Gastrocnemius medialis (tissue), 4 donors: ENCODE measurements around the gene MAGIX. TPM values are rescaled to one million over a fixed set of nuclear protein-coding genes. Genes with fewer than 3 reads are reported as not detected.
A peak's percentile ranks its signal among the peaks of the same experiment; 100 is the strongest.

Source experiments
- ATAC-seq, 2 donors: fragments of 150-250 bp; one replicate each; pipeline ENCODE4 v1.9.1; 2016
- DNase-seq, 2 donors: peaks; one replicate each; pipeline ENCODE4 v3.0.0-alpha.2; 2019
- H3K27ac ChIP-seq, 4 donors: fragments of 200-600 bp; sonication (generic); 1 replicate in 1 of 4; 2 replicates in 3 of 4; pipeline ENCODE4 v1.5.1; 2016 to 2018; ENCODE audit warnings: mild to moderate bottlenecking in 2 of 4, moderate library complexity in 1 of 4
- H3K27me3 ChIP-seq, 3 donors: fragments of 200-600 bp; sonication (generic) in 2 of 3; 1 replicate in 1 of 3; 2 replicates in 2 of 3; pipeline versions ENCODE4 v1.5.1 to v1.6.0; 2016 to 2019; ENCODE audit warnings: mild to moderate bottlenecking in 1 of 3, moderate library complexity in 1 of 3
- H3K36me3 ChIP-seq, 2 donors: fragments of 200-600 bp; sonication (generic) in 1 of 2; one replicate each; pipeline ENCODE4 v1.5.1; 2017 to 2018
- H3K4me1 ChIP-seq, 2 donors: fragments of 200-600 bp; sonication (generic) in 1 of 2; one replicate each; pipeline ENCODE4 v1.5.1; 2016 to 2017; ENCODE audit warnings: mild to moderate bottlenecking in 2 of 2
- H3K4me3 ChIP-seq, 4 donors: fragments of 200-600 bp; sonication (generic) in 3 of 4; 1 replicate in 1 of 4; 2 replicates in 3 of 4; pipeline ENCODE4 v1.5.1; 2016 to 2019; ENCODE audit warnings: mild to moderate bottlenecking in 2 of 4
- H3K9me3 ChIP-seq, 3 donors: fragments of 200-600 bp; sonication (generic) in 2 of 3; 1 replicate in 1 of 3; 2 replicates in 2 of 3; pipeline ENCODE4 v1.5.1; 2016 to 2019
- POLR2A ChIP-seq, 2 donors: fragments of 450-650 bp; IDR thresholded peaks; one replicate each; pipeline ENCODE4 v1.6.1; 2017; ENCODE audit warnings: antibody characterized with exemption in 2 of 2, mild to moderate bottlenecking in 2 of 2, moderate library complexity in 2 of 2
- in situ Hi-C, 4 donors: fragments of 200-750 bp; cut with MboI; loops; one replicate each; pipeline versions ENCODE4 v1.15.0 to v1.8.0; 2017; ENCODE audit warnings: low sequenced_read_pairs in 4 of 4
- intact Hi-C: fragments of 100-400 bp; cut with DNase I; formaldehyde crosslinking; loops from one replicate; pipeline ENCODE4 v1.15.1; 2023; ENCODE audit warnings: low total_unique reads
- total RNA-seq, 4 donors: library from RNA; depleted of rRNA; stranded (reverse); fragments of >200 nt; gene quantifications; one replicate each; pipeline versions ENCODE4 v1.1.0 to v1.2.3, GENCODE V29; 2016
- TF ChIP-seq, protein P1 (sequence below), 5 experiments: fragments of 450-650 bp in 3 of 5; fragments of 200-600 bp in 2 of 5; sonication (generic) in 2 of 5; IDR thresholded peaks in 4 of 5; conservative IDR thresholded peaks in 1 of 5; 1 replicate in 4 of 5; 2 replicates in 1 of 5; pipeline ENCODE4 v1.5.1; 2016 to 2019; ENCODE audit warnings: antibody characterized with exemption in 5 of 5, mild to moderate bottlenecking in 3 of 5, moderate library complexity in 3 of 5

The MAGIX gene
- total RNA-seq, 4 donors from 2014 or later, result 2.7 to 7.3 (median 5.3) TPM

DNA sequence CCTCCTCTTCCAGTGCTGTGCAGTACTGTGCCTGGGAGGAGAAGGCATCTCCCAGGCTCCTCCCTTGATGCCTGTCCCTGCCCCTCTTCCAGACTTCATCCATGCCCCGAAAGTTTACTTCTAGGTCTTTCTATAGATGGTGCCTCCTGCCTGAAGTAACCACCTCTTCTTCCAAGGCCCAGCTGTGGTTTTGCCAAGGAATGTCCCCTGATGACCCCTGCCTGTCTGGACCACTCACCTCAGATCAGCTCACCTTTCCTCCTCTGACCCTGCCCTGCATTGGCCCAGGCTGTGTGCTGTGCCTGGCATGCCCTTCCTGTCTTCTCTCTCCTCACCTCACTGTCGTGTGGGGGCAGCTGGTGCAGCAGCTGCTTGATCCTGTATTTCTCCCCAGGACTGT is 16.8 kb downstream of the MAGIX start:
- no peaks in the 10 kb centered on the region for H3K9me3 ChIP-seq

DNA sequence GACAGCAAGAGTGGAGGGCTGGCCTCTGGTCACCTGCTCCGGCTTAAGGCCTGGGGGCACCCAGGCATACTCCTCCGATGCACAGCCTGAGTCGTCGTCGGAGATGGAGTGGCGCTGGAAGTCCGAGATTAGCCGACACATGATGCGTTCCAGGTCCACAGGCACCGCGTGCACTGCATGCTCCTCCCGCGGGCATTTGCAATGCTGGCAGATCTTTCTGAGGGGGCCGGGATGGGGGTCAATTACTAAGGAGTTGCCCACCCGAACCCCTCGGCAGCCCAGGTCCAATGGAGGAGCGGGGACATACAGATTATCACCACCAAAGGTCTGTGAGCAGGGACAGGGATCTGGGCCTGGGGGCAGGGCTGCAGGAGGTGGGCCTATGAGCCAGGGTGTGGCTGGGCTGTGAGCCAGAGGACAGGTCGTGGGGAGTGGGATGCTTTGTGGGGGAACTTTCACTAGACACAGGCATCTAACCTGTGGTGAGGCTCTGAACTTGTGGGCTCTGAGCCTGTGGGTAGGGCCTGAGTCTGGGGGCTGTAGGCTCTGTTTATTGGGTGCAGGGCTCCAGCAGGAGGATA is 21.2 kb downstream of the MAGIX start:
- TF ChIP-seq POLR2A (IDR thresholded peaks at IDR 0.05), result no peak
- TF ChIP-seq, protein P1, sequence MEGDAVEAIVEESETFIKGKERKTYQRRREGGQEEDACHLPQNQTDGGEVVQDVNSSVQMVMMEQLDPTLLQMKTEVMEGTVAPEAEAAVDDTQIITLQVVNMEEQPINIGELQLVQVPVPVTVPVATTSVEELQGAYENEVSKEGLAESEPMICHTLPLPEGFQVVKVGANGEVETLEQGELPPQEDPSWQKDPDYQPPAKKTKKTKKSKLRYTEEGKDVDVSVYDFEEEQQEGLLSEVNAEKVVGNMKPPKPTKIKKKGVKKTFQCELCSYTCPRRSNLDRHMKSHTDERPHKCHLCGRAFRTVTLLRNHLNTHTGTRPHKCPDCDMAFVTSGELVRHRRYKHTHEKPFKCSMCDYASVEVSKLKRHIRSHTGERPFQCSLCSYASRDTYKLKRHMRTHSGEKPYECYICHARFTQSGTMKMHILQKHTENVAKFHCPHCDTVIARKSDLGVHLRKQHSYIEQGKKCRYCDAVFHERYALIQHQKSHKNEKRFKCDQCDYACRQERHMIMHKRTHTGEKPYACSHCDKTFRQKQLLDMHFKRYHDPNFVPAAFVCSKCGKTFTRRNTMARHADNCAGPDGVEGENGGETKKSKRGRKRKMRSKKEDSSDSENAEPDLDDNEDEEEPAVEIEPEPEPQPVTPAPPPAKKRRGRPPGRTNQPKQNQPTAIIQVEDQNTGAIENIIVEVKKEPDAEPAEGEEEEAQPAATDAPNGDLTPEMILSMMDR (IDR thresholded peaks at IDR 0.05 in 4 of 5, conservative IDR thresholded peaks at IDR 0.05 in 1 of 5), result no peak
- no peak overlapping the region for H3K4me3 ChIP-seq

More for the DNA sequence above, 16.8 kb downstream of the MAGIX start:
- Histone ChIP-seq H3K27ac (no peak overlapping the region), H3K27me3 (no peaks in the 10 kb centered on the region), H3K4me3 (no peak overlapping the region), H3K4me1 (peaks cover 3 to 4% of the 10 kb centered on the region in 2 donors), H3K36me3 (peaks cover 0 to 20% of the 10 kb centered on the region in 2 donors)
- TF ChIP-seq, protein P1 (IDR thresholded peaks at IDR 0.05 in 4 of 5, conservative IDR thresholded peaks at IDR 0.05 in 1 of 5), result no peak
- no peak for TF ChIP-seq POLR2A (IDR thresholded peaks at IDR 0.05)
- DNase-seq, result no peak
- intact Hi-C loops (loop anchor here (10.0 kb wide), 1 partner anchor 1695 kb away; the partner anchor contains the start of gene ZNF41), in situ Hi-C loops (no loop called here)
- no peak for ATAC-seq

DNA sequence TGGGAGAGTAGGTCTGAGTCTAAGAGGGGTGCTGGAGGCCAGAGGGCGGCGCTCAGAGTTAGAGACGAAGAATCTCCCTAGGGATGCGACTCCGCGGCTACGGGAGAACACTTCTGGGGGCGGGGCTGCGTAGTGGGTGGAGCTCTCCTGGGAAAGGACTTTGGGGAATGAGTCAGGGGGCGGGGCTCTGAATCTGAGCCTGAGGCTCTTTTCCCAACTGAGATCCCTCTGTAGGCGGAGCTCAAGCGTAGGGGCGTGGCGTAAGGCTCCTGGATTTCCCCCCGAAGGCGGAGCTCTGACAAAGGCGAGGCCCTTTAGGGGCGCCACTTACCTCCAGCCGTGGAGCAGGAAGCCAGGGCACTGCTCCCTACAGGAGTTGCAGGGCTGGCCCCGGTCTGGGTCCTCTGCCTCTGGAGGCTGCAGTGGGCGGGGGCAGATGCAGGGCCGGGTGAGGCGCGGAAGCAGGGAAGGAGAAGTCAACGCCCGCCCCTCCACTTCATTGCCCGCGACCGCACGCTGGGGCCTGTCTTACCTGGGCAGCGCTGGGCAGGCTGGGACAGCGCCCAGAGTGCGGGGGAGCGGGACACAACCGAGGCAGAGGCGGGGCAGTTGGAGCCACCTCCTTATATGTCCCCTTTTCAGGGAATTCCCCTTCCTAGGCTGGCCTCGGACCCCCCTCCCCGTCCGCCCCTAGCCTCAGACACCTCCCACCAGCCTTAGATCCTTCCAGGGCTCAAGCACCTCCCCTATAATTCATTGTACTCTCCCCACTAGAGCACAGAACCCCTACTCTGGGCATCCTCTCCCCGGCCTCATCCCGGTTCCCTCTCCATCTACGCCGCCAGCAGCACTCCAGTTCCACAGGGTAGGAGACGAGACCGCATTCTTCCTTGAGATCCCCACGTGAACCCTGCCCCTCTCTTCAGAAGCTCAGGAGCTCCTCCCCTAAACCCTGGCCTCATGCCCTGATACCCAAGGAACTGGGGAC is 22.0 kb downstream of the MAGIX start:
- ATAC-seq (peak; percentile 86 to 88), DNase-seq (peak; percentile 81 to 90)
- H3K4me1 ChIP-seq, result peaks cover 8 to 12% of the 10 kb centered on the region in 2 donors
- in situ Hi-C loops, result no loop called here
- H3K27ac ChIP-seq, result peak overlapping the region; percentile 83 to 93 (median 92)
- H3K36me3 ChIP-seq, result peaks cover 0 to 10% of the 10 kb centered on the region in 2 donors
- H3K27me3 ChIP-seq, result no peaks in the 10 kb centered on the region
- peak; percentile 44 to 59 for TF ChIP-seq POLR2A (IDR thresholded peaks at IDR 0.05)
- TF ChIP-seq, protein P1 (IDR thresholded peaks at IDR 0.05 in 4 of 5, conservative IDR thresholded peaks at IDR 0.05 in 1 of 5), result no peak
- peak overlapping the region; percentile 51 to 69 (median 61) for H3K4me3 ChIP-seq
- intact Hi-C loops, result loop anchor here (5.0 kb wide), 1 partner anchor 382 kb away; the partner anchor contains the start of gene HDAC6
- no peaks in the 10 kb centered on the region for H3K9me3 ChIP-seq

More for the DNA sequence above, 21.2 kb downstream of the MAGIX start:
- intact Hi-C loops (no loop called here), in situ Hi-C loops (no loop called here)
- Histone ChIP-seq H3K27ac (peak overlapping the region; percentile 64 to 93 (median 87)), H3K9me3 (no peaks in the 10 kb centered on the region), H3K27me3 (no peaks in the 10 kb centered on the region), H3K4me1 (peaks cover 8 to 12% of the 10 kb centered on the region in 2 donors), H3K36me3 (peaks cover 0 to 10% of the 10 kb centered on the region in 2 donors)
- no peak for ATAC-seq
- no peak for DNase-seq

DNA sequence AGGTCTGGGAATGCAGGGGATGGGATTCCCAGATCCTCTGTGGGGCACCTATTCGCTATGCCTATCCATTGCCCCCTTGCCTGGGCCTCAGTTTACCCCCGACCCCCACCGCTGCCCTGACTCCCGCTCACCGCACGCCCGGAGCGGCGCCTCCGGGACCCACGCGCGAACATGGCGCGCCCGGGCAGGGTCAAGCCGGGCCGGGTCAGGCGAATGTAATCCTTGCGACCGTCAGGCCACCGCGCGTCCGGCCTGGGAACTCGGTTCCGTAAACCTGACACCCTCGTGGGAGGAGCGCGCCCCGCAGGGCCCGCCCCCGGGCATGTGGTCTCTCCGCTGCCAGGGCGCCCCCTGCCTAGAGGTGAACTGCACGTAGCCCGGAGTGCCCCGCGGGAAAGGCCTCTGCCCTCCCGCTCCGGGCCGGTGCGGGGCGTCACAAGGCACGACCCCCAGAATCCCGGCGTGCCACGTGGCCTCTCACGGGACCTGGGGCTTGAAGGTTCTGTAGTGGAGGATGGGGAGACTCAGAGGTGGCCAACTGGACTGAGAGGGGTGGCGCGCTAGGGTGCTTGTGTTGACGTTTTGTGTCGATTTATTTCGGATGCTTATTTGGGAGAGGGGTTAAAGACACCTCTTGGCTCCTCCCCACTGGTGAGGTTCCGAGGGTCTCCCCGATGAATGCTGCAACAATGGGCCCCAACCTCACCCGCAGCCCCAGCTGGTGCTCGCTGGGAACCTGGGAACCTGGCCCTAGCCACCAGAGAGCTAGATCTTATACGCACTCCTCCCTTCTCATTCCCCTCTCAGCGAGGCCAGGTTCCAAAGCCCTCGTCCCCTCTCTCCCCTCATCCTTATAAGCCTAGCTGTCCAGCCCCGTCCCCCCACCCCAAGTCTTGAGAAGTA is 23.8 kb downstream of the MAGIX start, which contains the start of gene PRICKLE3:
TSS of gene PRICKLE3 (minus strand) at position 249 of the 903 bp plus-strand sequence. CDS start at position 173, 76 bp downstream.
- Histone ChIP-seq H3K36me3 (peaks cover 0 to 10% of the 10 kb centered on the region in 2 donors), H3K4me1 (peaks cover 8 to 12% of the 10 kb centered on the region in 2 donors), H3K27me3 (no peaks in the 10 kb centered on the region), H3K27ac (peak within 1 kb of the TSS; percentile 83 to 93 (median 92)), H3K9me3 (no peaks in the 10 kb centered on the region), H3K4me3 (peak within 1 kb of the TSS; percentile 51 to 69 (median 61))
- intact Hi-C loops (loop anchor here (1.0 to 5.0 kb wide), 3 partner anchors 21 to 384 kb away; partner anchors contain the start of gene HDAC6), in situ Hi-C loops (no loop called here)
- ATAC-seq, result peak; percentile 23 to 32
- DNase-seq, result peak; percentile 78 to 86
- peak; percentile 80 to 82 for TF ChIP-seq POLR2A (IDR thresholded peaks at IDR 0.05)
- TF ChIP-seq, protein P1 (IDR thresholded peaks at IDR 0.05 in 4 of 5, conservative IDR thresholded peaks at IDR 0.05 in 1 of 5), result peak in 3 of 5 experiments; percentile 29 to 51 (median 38)
